HUES48 (cell line): ENCODE results near the gene AKNAD1.

Source experiments
- H3K27ac ChIP-seq: one replicate; pipeline ENCODE4 v1.7.0; 2013; ENCODE audit warnings: low read depth, low read length, inconsistent platforms
- H3K27me3 ChIP-seq: 2 replicates; pipeline ENCODE4 v1.6.1; 2013; ENCODE audit warnings: mild to moderate bottlenecking, low read length; ENCODE audit not compliant: control insufficient read depth, insufficient read depth
- H3K36me3 ChIP-seq: 2 replicates; pipeline ENCODE4 v1.6.1; 2013; ENCODE audit warnings: low read length; ENCODE audit not compliant: control insufficient read depth, insufficient read depth
- H3K4me1 ChIP-seq: 2 replicates; pipeline ENCODE4 v1.6.1; 2013; ENCODE audit warnings: mild to moderate bottlenecking, low read length; ENCODE audit not compliant: control insufficient read depth, insufficient read depth
- H3K4me3 ChIP-seq: 2 replicates; pipeline ENCODE4 v1.5.1; 2013; ENCODE audit warnings: mild to moderate bottlenecking, low read depth, low read length
- H3K9ac ChIP-seq: 2 replicates; pipeline ENCODE4 v1.6.1; 2013; ENCODE audit warnings: mild to moderate bottlenecking, low read depth, low read length, moderate library complexity
- H3K9me3 ChIP-seq: 2 replicates; pipeline ENCODE4 v1.6.1; 2013; ENCODE audit warnings: low read length; ENCODE audit not compliant: control insufficient read depth, insufficient read depth

AKNAD1 gene

DNA sequence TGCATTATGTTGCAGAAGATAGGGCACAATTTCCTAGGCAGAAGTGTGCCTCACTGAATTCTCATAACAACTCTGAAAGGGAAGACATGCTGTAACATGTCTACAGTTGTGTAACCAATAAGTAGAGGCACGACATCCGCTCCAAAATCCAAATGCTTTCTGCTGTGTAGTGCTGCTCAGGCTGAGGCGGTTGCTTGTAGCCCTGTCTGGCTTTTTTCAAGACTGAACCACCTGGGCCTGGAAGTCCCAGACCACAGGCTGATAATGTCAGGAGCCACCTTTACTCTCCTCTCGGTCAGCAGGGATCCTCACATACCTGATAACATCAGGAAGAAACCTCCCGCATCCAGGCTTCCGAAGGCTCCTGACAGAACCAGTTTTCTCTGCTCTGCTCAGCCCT is 10.9 kb downstream of the AKNAD1 start:
- peaks cover 9% of the 10 kb centered on the region for H3K4me1 ChIP-seq
- H3K27ac ChIP-seq, result no peak overlapping the region
- H3K4me3 ChIP-seq, result no peak overlapping the region
- no peak overlapping the region for H3K9ac ChIP-seq
- H3K36me3 ChIP-seq, result no peaks in the 10 kb centered on the region
- no peaks in the 10 kb centered on the region for H3K9me3 ChIP-seq
- no peaks in the 10 kb centered on the region for H3K27me3 ChIP-seq

DNA sequence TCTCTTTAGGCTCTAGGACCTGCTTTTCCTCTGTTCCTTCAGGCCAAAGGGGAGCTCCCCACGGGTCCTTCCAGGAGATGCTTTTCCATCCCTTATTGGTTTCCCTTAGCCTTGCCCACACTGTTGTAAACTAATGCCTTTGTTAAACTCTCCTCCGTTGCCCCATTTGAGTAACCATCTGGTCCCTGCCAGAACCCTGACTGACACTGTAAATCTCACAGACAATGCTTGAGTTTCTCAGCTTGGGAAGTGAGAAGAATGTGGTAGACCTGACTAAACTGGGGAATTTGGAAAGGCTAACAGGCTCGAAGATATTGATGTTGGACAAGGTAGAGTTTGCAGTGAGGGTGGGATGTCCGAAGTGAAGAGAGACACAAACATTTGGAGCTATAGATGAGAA is 11.4 kb downstream of the AKNAD1 start:
- Histone ChIP-seq H3K27me3 (no peaks in the 10 kb centered on the region), H3K9me3 (no peaks in the 10 kb centered on the region), H3K36me3 (no peaks in the 10 kb centered on the region), H3K9ac (no peak overlapping the region), H3K4me3 (no peak overlapping the region), H3K27ac (no peak overlapping the region), H3K4me1 (peaks cover 9% of the 10 kb centered on the region)

DNA sequence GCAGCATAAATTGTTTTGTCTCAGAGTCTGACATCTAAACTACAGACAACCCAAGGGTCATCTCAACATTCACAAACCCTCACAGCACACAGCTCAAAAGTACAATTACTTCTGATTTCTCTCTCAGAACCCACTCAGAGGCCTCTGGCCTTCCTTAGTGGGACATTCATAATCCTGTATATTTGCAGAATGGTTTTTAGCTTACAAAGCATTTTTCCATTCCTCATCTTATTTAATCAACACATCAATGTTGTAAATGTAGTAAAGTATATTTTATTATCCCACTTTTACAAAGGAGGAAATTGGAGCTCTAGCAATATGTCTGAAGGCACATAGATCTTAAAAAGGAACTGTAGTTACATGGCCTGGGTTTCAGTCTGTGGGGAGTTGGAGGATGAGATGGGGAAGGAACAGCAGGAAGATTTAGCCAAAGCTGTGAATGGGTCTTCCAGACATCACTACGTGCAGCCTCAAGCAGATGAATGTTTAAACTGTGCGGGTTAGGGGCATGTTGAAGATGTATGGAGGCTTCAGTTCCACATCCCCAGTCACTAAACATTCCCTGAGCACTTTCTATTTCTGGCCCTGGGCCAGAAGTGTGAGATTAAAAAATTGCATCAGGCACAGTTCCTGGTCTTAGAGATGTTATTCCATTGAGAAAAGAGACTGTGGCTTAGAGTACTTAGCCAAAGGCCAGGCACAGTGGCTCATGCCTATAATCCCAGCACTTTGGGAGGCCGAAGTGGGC is 13.3 kb downstream of the AKNAD1 start:
- Histone ChIP-seq H3K27ac (no peak overlapping the region), H3K9me3 (no peaks in the 10 kb centered on the region), H3K4me1 (peaks cover 9% of the 10 kb centered on the region), H3K36me3 (no peaks in the 10 kb centered on the region), H3K27me3 (no peaks in the 10 kb centered on the region), H3K4me3 (no peak overlapping the region), H3K9ac (no peak overlapping the region)

DNA sequence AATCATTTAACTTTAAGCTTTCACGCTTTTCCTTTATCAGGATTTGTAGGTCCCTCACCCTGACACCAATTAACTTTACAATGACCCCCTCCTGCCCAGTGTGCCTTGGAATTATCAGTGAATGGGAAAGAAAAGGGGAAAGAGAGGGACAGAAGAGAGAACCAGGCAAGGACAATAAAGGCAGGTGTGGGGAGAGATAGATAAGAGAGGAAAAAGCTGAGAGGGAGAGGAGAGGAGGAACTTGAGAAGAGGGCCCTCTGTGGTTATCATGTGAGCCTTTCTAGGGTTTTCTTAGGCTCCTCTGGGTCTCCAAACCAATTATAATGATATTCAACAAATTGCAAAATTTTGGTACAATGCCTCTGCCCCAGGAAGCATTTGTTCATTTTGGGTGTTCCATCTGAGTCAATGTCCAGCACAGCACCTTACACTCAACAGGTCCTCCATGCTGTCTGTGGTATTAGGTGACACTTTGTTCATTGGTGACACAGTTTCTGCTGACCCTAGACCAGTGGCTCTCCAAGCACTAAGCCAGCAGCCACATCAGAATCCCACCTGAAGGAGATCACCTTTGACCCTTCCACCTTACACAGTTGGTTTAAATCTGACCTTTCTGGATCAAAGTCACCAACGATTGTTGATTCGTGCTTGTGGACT is 14.2 kb downstream of the AKNAD1 start:
- H3K4me1 ChIP-seq, result peaks cover 9% of the 10 kb centered on the region
- no peaks in the 10 kb centered on the region for H3K36me3 ChIP-seq
- no peaks in the 10 kb centered on the region for H3K9me3 ChIP-seq
- H3K4me3 ChIP-seq, result no peak overlapping the region
- H3K27ac ChIP-seq, result no peak overlapping the region
- no peaks in the 10 kb centered on the region for H3K27me3 ChIP-seq
- no peak overlapping the region for H3K9ac ChIP-seq

DNA sequence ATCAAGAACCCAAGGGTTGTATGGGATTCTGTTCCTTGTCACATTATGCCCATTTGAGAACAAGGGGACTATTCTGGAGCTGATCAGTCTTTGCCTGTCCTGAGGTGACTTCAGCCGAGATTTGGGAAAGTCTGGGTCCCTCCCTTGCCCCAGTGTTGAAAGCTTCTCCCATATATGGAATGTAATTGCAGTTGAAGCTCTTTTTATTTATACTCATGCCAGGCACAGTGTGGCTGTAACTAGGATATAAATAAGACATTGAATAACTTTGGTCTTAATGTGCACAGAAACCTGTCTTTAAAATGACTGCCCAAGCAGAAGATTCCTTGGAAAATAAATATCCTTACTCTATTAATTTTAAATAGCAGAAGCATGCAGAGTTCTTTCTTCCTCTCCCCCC is 15.2 kb downstream of the AKNAD1 start:
- Histone ChIP-seq H3K4me1 (peaks cover 9% of the 10 kb centered on the region), H3K36me3 (no peaks in the 10 kb centered on the region), H3K27ac (no peak overlapping the region), H3K4me3 (no peak overlapping the region), H3K9ac (no peak overlapping the region), H3K27me3 (no peaks in the 10 kb centered on the region), H3K9me3 (no peaks in the 10 kb centered on the region)

DNA sequence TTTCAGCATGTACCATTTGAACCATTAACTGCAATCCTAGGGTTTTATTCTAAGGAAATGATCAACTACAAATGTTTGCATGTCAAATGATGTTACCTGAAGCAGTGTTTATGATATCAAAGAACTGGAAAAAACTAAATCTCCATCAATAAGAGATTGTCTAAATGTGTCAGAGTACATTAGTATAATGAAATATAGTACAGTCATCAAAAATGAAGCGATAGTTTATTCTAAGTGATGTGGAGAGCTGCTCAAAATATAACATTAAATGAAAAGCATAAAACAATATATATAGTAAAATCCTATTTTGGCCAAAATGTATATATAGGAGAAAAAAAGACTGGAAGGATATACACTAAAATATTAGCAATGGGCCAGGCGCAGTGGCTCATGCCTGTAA is 24.0 kb downstream of the AKNAD1 start:
- H3K9ac ChIP-seq, result no peak overlapping the region
- no peaks in the 10 kb centered on the region for H3K4me1 ChIP-seq
- no peaks in the 10 kb centered on the region for H3K27me3 ChIP-seq
- H3K27ac ChIP-seq, result no peak overlapping the region
- H3K4me3 ChIP-seq, result no peak overlapping the region
- H3K36me3 ChIP-seq, result no peaks in the 10 kb centered on the region
- H3K9me3 ChIP-seq, result no peaks in the 10 kb centered on the region

DNA sequence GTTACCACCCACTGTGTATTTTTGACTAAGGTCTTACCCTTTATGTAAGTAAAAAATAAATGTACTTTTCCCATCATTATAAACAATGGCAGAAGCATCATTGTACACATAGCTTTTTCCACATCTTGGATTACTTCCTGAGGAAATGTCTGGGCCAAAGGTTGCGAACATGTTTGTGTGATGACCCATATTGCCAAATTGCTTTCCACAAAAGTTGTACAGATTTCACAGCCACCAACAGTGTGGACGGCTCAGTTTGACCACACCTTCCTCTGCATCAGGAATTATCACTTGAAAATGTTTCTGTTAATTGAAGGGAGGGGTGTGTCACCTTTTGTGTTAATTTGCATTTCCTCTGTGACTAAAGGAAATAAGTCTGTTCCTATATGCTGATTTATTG is 25.7 kb downstream of the AKNAD1 start:
- no peaks in the 10 kb centered on the region for H3K9me3 ChIP-seq
- no peaks in the 10 kb centered on the region for H3K36me3 ChIP-seq
- H3K27ac ChIP-seq, result no peak overlapping the region
- no peaks in the 10 kb centered on the region for H3K4me1 ChIP-seq
- H3K9ac ChIP-seq, result no peak overlapping the region
- no peaks in the 10 kb centered on the region for H3K27me3 ChIP-seq
- H3K4me3 ChIP-seq, result no peak overlapping the region

DNA sequence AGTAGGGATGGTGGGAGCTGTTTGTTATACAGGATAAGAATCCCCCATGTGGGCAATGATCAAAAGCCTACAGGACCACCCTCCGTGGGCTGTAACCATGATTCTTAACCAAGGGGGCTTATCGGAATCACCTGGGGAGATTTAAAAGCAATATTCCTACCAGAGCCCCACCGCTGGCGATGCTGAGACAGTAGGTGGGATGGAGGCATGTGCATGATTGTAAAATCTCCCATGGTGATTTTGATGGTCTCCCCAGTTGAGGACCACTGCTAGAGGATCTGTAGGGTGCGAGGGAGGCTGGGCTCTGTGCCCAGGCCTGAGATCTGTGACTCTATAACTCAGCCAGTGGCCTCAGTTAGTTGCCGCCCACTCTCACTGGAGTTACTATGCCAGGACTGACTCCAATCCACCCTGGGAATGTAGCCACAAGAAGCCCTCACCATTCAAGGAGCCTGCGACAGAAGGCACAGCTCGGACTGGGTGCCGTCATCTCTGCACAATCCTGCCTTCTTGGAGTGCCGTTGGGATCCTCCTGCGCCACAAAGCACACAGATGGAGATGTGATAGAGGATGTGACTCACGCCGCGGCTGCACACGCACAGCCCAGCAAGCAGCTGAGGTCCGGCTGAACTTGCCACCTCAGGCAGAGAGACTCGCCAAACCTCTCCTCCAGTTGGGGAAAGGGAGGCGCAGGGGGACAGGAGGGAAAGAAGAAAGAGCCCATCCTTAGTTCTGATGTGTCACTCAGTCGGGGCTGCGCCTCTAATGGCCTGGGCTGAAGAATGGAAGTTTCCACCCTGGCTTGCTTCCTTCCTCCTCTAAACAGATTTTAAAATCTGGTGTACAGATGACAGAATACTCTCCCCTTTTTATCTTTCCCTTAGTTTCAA is 26.5 kb downstream of the AKNAD1 start:
- Histone ChIP-seq H3K4me3 (no peak overlapping the region), H3K9ac (no peak overlapping the region), H3K4me1 (no peaks in the 10 kb centered on the region), H3K9me3 (no peaks in the 10 kb centered on the region), H3K27ac (no peak overlapping the region), H3K36me3 (no peaks in the 10 kb centered on the region), H3K27me3 (no peaks in the 10 kb centered on the region)

DNA sequence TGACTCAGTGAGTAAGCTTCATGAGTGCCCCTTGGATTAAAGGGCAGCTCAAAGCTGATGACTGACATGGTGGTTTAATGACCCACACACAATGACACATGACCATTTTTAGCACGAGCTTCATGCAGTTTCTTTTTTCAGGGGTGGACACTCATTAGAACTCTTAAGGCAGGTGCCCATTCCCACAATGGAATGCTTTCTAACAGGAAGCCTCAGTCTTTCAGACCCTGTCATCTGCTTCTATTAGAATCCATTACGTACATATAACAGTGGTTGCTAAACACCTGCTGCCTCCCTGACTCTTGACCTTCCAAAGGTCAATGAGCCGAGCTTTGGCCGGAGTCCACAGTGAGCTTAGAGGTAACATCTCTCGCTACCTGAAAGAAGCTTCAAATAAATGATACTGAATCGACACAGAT is 27.4 kb downstream of the AKNAD1 start:
- Histone ChIP-seq H3K9ac (no peak overlapping the region), H3K9me3 (no peaks in the 10 kb centered on the region), H3K4me3 (no peak overlapping the region), H3K27ac (no peak overlapping the region), H3K27me3 (no peaks in the 10 kb centered on the region), H3K4me1 (no peaks in the 10 kb centered on the region), H3K36me3 (no peaks in the 10 kb centered on the region)

DNA sequence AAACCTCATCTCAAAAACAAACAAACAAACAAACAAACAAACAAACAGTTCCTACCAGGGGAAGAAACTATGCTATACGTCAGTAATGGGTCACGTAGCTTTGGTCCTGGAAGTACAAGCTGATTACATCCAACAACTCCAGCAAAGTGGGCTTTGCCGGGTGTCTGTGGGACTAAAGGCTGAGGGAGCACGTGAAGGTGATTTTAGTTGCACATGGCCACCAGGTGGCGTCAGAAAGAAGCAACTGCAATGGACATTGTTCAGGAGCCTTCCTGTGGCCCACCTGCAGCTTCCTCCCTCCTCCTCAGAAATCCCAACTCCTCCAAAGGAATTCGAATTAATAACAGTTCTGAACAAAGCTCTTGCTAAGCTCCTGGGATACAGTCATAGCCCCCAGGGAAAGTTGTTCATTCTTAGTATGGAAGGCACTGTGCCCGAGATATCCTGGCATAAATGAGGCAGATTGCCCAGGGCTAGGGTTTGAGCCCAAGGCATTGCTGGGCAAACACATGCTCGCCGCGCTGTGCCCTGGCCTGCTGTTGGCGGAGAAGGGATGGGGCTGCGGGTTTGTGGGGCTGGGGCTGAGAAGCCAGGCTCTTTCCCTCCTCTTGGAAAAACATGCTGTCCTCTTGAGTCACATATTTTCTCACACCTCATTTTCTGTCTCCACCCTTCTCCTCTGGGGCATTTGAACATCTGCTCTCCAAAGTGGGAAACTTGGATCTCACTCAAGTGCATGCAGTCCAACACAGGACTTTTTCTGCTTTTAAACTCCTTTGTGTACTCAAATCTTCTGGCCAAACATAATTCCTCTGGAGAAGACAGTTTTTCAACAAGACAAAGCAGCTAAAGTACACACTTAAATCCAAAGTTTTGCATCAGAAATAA is 28.6 kb downstream of the AKNAD1 start:
- H3K4me1 ChIP-seq, result no peaks in the 10 kb centered on the region
- no peak overlapping the region for H3K4me3 ChIP-seq
- H3K9ac ChIP-seq, result no peak overlapping the region
- no peaks in the 10 kb centered on the region for H3K36me3 ChIP-seq
- no peaks in the 10 kb centered on the region for H3K9me3 ChIP-seq
- no peaks in the 10 kb centered on the region for H3K27me3 ChIP-seq
- H3K27ac ChIP-seq, result no peak overlapping the region
